Inflammatory macrophage (primary cell): Measurements from ENCODE around the gene OR1J2.

ENCODE experiments used
- DNase-seq, 2 donors: peaks; one replicate each; pipeline ENCODE4 v3.0.0-alpha.2; 2020 to 2022

OR1J2 gene

GRCh38 chr9:122552812-122553211 is 42.2 kb downstream of the OR1J2 start, which contains the start of gene OR1N2:
OR1N2 (plus strand) TSS chr9:122553112; CDS start chr9:122553212, 100 bp downstream.
- no peak for DNase-seq
